Measurements from ENCODE around the gene CBFA2T3.
"Not testable (repeated sequence)": the region's sequence is repeated elsewhere in the genome, so short reads cannot be mapped to it uniquely, and the experiment has no call there.

Gene CBFA2T3

DNA sequence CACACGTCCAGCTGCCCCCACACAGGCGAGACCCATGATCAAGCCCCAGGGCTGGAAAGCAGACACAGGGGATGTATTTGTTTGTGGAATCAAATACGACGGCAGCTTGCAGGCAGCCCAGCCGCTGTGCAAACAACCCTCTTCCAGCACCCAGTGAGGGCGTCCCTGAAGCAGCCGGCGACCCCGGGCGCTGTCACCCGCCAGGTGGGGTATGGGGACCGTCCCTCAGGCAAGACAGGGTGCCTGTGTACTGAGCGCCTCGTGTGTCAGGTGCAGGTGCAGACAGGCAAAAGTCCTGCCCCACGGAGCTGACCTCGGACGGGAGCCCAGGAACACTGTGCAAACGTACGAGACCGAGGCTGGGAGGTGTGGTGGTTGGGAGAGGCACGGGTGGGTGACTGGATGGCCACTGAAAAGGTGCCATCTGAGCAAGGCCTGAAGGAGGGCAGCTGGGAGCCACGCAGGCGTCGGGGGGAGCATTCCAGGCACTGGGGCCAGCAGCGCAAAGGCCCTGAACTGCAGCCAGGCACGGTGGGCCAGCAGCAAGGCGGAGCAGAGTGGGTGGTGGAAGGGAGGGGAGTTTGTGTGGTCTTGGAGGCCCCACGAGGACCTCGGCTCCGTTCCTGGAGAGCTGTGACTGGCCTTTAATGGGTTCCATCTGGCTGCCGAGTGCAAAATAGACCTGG, 48.5 kb downstream of the CBFA2T3 start:
- DNase-seq (ENCODE audit: low read depth): no peak
- no peak overlapping the region for H3K4me3 ChIP-seq (ENCODE audit: low read depth, low read length)

DNA sequence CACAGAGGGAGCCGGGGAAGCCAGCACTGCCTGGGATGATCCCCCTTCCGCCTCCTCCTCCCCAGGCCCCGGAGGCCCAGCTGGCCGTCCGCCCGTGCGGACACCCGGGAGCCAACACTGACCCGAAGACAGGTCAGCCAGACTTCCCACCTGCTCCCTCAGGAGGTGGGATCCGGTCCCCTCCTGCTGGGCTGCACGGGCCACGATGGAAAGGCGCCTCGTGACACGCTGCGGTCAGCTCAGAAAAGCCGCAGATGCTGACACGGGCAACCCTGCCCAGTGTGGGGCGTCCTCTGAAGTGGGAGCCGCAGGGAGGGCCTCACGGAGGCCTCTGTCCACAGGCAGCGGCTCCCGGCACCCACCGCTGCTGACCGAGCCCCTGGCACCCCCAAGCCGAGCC, 49.3 kb downstream of the CBFA2T3 start:
- H3K4me3 ChIP-seq (ENCODE audit: low read depth, low read length): no peak overlapping the region
- no peak for DNase-seq (ENCODE audit: low read depth)

DNA sequence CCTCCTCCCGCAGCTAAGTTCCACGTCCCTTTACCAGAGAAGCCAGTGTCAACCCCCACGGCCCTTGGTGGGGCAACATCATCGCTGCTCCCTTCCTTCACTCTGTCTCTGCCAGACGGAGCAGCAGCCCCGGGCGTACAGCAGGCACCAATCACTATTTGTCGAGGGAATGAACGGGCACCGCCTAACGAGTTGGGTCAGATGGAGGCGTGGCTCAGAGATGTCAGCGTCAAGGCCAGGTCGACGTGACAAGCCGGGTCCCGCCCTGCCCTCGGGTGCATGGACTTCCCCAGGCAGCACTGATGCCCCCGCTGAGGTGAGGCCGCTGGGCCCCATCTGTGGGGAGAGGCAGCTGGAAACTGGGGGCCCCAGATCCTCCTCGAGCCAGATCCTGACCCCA, 50.0 kb downstream of the CBFA2T3 start:
- H3K4me3 ChIP-seq (ENCODE audit: low read depth, low read length): no peak overlapping the region
- no peak for DNase-seq (ENCODE audit: low read depth)

DNA sequence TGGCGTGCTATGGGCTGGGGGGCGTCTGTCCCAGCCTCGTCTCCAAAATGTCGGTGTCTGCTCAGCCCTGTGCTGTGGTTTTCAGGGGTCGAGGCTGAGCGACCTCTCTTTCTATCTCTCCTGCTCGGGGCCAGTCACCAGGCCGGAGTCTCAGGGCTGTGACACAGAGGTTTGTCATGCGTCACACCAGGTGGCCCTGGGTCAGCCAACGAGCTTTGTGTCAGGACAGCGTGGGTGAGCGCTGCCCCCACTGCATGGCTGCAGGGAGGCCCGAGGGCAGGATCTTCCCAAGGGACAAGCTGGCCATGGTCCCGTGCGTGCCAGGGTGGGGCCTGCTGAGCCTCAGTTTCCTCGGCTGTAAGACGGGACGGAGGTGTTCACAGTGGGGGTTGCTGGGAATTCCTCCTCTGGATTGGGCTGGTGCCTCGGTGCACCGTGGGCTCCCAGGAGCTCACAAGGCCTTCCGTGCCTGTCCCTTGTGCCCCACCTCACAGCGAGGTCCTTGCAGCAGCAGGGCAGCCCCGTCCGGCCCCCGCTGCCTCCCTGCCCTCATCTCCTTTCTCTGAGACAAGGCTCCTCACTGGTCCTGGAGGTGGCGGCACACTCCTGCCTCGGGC, 50.5 kb downstream of the CBFA2T3 start:
- no peak for DNase-seq (ENCODE audit: low read depth)

DNA sequence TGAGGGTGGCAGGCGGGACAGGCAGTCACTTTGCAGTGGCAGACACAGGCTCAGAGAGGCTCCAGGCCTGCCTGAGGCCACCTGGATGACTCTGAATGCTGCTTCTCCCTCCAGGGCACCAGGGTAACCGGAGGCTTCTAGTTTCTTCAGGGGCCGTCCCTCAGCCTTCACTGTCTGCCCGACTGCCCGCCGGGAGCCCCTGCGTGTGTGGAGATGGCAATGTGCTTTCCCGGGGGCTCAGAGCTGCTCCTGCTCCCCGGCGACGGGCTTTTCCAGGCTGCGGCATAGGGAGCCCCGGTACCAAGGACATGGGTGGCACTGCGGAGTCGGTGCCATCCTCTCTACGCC, 51.5 kb downstream of the CBFA2T3 start:
- DNase-seq (ENCODE audit: low read depth): no peak
- H3K4me3 ChIP-seq (ENCODE audit: low read depth, low read length): no peak overlapping the region

More for the DNA sequence above, 50.5 kb downstream of the CBFA2T3 start:
- H3K4me3 ChIP-seq (ENCODE audit: low read depth, low read length): no peak overlapping the region

DNA sequence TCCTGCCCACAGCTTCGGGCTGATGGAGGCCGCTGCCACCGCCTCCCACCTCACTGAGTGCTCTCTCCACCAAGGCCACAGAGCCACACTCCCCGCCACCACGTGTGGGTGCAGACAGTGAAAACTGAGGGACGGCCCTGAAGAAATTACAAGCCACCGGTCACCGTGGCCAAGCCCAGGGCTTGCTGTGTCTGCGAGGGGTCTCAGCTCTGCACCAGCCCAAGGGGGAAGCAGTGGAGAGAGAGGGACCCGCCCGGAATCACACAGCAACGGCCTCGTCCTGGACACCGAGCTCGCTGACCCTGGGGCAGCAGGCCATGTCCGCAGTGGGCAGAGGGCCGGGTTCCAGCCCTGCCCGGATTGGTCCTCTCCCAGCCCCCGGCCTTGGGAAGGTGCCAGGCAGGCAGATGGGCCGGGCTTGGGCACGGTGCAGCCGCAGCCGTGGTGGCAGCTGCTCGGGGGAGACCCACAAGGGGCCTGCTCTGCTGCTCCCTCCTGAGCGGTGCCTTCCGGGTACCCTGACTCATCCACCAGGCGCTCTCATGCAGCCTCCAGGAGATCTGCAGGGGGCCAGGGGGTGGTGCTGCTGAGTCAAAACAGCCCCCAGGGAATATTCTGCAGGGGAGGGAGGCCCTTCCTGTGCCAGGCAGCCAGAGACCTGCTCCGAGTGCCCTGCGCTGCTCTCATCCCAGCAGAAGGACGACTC, 52.0 kb downstream of the CBFA2T3 start:
- H3K4me3 ChIP-seq (ENCODE audit: low read depth, low read length): no peak overlapping the region
- peak; percentile 82 for DNase-seq (ENCODE audit: low read depth)

DNA sequence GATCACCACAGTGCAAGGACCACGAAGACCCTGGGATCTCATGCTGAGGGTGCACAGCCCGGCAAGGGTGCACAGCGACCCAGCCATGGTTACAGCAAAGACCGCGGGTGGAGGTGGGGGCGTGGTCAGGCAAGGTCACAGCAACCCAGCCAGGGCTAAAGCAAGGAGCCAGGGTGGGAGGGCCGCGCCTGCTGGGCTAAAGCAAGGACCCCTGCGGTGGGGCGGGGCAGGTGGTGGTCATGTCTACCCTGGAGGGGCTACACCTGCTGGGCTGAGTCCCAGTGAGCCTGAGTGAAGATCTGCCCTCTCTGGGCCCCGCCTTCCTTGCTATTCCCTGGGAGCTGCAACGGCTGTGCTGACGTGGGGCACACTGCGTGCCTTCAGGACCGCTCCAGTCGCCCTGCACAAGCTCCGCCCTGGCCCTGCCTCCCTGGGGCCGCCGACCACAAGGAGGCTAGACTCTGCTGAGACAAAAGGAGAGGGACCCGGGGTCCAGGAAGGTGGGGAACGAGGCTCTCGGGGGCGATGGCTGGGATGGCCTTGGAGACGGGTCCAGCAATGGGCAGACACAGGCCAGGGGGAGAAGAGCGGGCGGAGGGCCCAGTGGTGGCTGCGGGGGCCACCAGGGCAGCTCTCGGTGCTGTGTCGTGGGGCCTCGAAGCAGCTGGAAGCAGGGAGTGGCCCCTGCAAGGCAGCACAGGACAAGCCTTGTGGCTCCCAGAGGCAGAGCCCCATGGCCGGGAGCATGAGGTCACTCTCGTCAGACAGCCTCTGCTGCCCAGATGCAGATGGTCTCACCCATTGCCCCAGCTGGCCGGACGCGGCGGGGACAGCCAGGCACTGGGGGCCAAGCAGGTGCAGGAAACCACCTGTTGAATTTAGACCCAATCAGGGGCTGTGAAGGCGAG, 52.8 kb downstream of the CBFA2T3 start:
- H3K4me3 ChIP-seq (ENCODE audit: low read depth, low read length): no peak overlapping the region
- no peak for DNase-seq (ENCODE audit: low read depth)

DNA sequence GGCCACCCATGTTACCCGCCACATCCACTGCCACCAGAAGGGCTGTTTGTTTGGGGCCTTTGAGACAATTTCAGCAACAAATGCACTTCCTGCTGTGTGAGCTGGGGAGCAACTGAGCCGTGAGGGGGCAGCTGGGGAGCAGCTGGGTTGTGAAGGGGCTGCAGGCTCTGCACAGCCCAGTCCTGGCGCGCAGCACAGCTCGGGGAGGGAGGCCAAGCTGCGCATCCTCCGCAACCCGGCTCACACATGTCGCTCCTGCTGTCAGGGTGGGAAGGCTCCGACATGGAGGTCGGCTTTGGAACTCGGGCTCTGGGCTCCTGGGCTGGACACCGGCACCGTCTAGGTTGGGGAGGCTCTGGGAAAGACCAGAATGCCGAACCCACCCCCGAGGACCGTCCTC, 53.6 kb downstream of the CBFA2T3 start:
- no peak for DNase-seq (ENCODE audit: low read depth)
- no peak overlapping the region for H3K4me3 ChIP-seq (ENCODE audit: low read depth, low read length)

DNA sequence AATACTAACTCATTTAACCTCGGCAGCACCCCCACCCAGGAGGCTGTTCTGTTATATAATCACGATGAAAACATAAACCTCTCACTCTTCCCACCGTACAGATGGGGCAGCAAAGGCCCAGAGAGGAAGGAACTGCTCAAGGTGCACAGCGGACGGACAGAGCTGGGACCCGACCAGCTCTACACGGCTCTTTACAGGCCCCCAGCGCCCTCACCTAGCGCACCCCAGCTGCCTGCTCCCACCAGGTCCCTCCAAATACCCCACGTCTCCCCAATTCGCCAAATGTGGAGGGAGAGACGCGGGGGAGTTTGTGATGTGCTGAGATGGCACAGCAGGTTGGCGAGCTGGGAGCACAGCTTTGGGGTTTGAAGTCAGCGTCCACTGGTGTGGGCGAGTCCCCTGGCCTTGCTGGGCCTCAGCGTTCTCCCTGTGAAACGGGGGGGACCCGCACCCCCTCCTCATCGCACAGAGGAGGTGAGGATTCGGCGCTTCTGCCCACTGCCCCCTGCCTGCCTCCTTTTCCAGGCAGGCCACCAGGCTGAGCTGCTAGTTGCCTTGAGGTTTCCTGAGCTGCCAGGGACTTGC, 54.1 kb downstream of the CBFA2T3 start:
- DNase-seq (ENCODE audit: low read depth): no peak
- no peak overlapping the region for H3K4me3 ChIP-seq (ENCODE audit: low read depth, low read length)

DNA sequence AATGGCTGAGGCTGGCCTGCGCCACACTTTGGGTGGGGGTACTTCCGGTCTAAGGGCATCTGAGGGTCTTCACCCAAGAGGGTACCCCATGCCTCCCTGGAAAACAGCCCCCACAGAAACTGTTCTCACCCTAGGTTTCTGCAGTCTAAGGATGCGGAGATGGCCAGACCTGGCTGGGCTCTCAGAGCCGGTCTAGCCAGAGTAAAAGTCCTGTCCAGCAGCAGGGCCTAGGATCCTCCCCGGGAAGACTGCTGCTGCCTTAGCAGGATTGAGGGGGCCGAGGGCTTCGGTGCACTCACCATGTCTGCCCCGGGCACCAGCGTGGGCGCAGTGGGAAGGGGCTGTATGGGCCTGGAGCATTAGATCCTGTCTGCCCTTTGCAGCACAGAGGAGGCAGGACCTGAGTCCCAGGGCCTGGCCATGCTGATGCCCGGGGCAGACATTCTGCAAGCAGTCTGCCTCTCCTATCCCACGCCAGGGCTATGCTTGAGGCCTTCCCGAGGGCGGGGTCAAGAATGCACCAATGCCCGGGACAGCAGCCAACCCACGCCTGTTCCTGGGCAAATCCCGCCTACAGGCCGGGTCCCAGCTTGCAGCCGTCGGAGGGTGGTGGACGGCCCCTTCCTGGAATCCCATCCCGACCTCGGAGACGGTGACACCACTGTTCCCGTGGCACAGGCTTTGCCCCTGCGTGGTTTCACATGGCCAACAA, 54.7 kb downstream of the CBFA2T3 start:
- H3K4me3 ChIP-seq (ENCODE audit: low read depth, low read length): no peak overlapping the region
- no peak for DNase-seq (ENCODE audit: low read depth)

DNA sequence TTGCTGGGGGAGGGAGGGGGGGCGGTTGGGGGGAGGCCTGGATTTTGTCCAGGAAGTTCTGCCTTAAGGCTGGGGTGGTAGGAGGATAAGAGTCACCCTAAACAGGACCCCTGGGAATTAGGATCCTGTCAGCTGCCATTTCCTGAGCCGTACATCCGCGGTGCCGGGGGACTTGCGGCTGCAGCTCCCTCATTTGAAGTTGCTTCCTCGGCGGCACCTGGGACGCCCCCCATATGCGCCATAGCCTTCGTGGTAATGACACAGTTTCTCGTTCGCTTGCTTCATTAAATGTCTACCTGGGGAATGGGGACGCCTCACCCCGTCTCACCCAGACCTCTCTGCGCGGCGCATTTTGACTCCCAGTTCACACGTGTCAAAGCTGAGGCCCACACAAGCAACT, 55.4 kb downstream of the CBFA2T3 start:
- no peak for DNase-seq (ENCODE audit: low read depth)

DNA sequence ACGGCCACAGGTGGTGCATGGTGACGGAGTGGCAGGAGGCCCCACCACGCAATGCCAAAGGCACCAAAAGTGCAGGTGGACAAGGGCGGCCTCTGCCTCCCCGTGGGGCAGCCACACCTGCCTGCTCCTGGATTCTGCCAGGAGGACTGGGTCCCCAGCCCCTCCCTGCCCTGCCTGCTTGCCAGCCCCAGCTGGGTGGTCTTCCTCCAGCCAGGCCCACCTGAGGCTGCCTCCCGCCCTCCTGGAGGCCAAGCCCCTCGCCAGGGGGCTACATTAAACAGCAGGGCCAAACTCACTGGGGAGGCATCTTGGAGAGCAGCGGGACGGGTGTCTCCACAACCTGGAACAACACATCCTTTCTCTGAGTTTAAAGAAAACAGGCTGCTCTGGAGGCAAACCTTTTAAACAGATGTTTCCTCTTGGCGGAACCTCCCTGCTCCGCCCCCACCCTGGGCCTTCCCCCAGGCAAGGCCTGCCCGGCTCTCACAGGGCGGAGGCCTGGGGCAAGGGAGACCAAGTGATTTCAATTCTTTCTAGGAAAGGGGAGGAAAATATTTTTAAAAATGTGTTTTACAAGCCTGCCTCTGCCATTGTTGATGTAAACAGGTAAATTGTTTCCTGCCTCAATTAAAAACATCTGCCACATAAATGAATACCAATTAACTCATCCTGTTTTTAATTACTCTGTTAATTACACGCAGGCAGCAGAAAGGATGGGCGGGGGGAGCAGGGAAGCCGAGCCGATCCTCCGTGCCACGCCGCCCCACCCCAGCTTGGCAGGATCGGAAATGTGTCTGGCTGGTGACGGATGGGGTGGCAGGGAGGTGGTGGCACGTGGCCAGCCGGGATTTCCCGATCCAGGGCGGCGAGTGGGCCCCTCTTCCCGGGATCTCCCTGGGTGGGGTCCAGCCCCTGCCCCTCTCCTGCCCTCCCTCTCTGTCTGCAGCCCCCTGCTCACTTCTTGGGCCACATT, 56.1 kb downstream of the CBFA2T3 start:
- DNase-seq (ENCODE audit: low read depth): no peak
- no peak overlapping the region for H3K4me3 ChIP-seq (ENCODE audit: low read depth, low read length)

More for the DNA sequence above, 55.4 kb downstream of the CBFA2T3 start:
- H3K4me3 ChIP-seq (ENCODE audit: low read depth, low read length): no peak overlapping the region

DNA sequence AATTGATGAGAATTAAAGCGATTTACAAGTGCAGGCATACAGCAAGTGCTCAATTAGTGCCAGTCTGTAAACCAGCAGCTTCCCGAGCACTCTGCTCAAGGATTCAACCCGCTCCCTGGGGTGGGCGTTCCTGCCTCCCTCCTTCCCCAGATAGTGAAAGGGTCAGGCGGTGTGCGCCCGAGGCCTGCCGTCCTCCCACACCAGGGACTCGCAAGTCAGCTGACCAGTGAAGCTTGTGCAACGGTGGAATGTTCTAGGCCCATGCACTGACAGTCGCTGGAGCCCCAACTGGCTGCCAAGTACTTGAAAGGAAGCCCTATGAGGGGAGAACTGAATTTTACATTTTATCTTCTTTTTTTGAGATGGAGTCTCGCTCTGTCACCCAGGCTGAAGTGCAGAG, 57.1 kb downstream of the CBFA2T3 start:
- no peak for DNase-seq (ENCODE audit: low read depth)
- no peak overlapping the region for H3K4me3 ChIP-seq (ENCODE audit: low read depth, low read length)

DNA sequence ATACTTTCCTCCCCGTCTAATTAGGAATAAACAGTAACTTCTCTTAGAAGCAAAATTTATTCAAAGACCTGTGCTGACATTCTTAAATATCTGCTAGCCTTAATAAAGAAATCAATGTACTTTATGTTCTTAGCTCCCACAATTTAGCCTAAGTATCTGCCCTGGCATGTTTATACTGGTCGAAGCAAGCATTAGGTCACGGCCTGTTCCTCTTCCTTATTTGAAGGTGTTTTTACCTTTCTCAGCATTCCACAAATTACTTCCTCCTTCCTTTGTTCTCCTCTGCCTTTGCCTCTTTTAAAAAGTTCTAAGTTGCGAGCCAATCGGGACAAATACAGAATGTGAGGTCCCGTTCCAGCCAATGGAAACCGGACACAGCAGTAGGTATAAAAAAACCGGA, 58.1 kb downstream of the CBFA2T3 start:
- not testable (repeated sequence) for H3K4me3 ChIP-seq (ENCODE audit: low read depth, low read length); DNase-seq (ENCODE audit: low read depth)

DNA sequence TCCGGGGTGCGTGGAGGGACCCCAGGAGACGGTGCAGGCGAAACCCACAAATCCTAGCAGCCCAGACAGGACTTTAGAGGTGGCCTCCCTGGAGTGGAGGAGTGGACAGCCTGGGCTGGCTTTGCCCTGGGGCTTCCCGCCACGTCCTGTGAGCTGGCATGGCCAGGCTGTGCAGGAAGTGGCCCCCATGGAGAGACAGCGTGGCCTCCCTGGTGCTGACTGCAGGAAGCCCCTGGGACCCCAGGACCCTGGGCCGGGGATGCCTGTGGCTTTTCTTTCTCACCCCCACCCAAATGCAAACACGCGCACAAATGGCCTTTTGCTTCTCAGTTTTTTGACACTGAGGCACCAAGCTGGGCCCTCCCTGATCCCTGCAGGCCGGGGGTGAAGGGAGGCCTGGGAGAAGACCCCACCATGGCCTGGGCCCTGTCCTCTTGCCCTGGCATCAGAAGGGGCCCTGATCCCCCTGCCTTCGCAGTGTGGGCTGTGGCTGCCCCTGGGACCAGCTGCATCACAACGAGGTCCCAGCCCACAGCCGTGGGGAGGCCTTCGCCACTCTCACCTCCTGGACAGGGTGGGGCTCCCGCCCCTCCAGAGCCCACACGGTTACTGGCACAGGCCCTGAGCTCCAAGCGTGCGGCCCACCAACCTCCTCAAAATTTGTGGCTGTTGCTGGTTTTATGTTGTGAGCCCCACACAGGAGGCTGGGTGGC, 58.9 kb downstream of the CBFA2T3 start:
- DNase-seq (ENCODE audit: low read depth): no peak
- no peak overlapping the region for H3K4me3 ChIP-seq (ENCODE audit: low read depth, low read length)

DNA sequence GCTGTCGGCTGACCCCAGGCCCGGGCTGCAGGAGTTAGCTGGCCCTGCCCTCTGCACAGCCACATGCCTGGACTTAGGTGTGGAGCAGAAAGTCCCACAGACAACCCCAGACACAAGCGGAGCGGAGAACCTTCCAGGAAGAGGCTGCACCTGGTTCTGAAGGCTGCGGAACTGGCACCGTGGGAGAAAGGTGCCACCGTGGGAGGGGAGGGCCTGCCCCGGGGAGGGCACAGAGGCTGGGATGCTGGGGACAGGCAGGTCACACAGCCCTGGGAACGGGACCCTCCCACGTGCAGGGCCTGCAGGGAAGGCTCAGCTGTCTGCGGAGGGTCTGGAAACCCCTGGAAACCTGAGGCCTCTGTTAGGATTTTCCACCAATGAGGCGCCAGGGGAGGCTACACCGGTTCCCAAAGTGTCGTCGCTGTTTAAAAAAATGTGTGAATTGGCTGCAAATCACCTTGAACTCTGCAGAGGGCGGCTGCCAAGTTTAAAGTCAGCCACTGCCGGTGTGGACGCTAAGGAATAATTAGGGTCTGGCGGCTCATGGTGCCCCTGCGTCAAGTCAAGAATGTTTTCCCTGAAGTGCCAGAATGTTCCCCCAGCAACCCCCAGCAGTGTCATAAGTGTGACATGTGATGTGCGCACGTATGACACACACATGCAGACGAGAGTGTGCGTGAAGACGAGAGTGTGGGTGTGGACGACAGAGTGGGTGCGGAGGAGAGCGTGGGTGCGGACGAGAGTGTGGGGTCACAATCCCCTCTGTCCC, 59.7 kb downstream of the CBFA2T3 start:
- DNase-seq (ENCODE audit: low read depth): no peak
- no peak overlapping the region for H3K4me3 ChIP-seq (ENCODE audit: low read depth, low read length)

Data from skeletal muscle cell (primary cell).